Activated CD4-positive, alpha-beta T cell treated with anti-CD3 and anti-CD28 coated beads, Interleukin-2, Interleukin-4, amounts not matched to agents 100 ng/mL and 50 ng/mL, durations not matched to agents 16 hours and 8 hours (primary cell): ENCODE results near the gene PDZD7.

Experiments
- DNase-seq: peaks from one replicate; pipeline ENCODE4 v3.0.0-alpha.2; 2020; ENCODE audit warnings: low spot score

PDZD7 gene

GRCh38 chr10:101031128-101031795, at the start of gene PDZD7, which contains the start of gene SFXN3:
PDZD7 (minus strand) TSS chr10:101031129; CDS start chr10:101030219, 910 bp downstream.
SFXN3 (plus strand) TSS chr10:101031234; CDS start chr10:101034695, 3,461 bp downstream.
- DNase-seq, result peak; percentile 97

DNA sequence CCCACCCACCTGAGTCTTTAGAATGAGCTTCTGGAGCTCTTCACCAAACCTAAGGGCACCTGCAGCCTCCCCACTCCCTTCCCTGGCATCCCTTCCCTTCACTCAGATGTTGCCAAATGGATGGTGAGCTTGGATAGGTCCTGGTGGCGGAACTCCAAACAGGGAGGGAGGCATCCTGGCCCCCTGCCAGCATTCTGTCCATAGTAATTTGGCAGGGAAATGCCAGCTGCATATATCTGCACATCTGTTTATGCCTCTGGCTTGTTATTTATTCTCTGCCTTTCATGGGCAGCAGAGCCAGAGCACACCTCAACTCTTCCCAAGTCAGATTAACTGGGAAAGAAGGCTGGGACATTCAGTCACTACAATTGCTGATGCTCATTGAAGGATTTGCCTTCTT, 48.9 kb upstream of the PDZD7 start:
- no peak for DNase-seq

GRCh38 chr10:101076630-101077029, 45.7 kb upstream of the PDZD7 start:
- no peak for DNase-seq

GRCh38 chr10:101075775-101076174, 44.8 kb upstream of the PDZD7 start:
- no peak for DNase-seq

DNA sequence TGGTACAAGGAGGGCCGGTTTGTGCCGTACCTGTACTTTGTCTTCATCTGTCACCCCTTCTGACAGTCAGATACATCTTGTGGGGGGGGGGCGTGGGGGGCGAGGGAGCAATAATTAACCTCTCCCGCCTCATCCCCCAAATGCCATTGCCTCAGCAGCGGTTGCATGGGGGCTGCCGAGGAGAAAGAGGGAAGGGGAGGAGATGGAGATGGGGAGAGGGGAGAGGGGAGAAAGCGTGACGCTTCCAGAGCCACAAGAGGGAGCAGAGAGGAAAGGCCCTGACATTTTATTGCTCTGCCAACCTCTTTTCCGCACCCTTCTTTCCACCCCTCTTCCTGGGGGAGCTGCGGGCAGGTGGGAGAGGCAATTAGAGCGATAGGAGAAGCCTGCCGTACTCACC, 42.7 kb upstream of the PDZD7 start:
- no peak for DNase-seq

DNA sequence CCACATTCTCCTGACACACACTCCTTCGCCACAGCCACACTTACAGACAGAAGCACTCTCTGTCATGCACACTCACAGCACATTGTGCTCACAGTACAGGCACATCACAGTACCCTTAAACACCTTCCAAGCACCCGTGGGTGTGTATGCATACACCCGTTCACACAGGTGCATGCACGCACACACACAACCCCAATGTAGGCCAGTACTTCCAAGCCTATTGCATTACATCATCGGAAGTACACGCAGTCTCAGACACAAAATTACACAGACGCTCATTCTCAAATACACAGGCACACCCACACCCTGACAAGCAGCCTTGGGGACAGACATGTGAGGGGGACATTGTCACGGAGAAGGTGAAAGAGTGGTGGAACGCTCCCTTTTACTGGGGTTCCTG, 42.0 kb upstream of the PDZD7 start:
- DNase-seq, result no peak

DNA sequence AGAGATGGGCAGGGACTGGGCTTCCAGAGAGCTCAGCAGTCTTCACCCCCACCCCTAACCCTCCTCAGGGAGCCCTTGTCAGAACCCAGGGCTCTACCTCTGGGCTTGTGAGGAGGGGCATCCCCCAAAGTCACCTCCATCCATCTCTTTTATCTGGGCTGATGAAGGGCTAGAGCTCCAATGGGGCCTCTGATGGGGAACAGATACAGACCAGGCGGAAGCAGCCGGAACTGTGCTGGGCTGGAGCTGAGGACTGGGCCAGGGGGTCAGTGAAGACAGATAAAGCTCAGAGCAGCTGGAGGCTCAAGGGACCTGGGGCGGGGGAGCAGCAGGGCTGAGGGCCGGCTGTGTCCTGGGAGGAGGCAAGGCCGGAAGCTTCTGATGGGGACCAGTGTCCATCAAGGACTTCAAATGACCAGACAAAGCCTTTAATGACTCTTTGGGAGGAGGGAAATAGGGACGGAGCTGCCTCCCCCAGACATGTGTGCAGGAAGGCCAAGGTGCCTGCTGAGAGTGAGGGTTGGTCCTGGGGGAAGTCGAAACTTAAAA, 41.0 kb upstream of the PDZD7 start:
- DNase-seq, result no peak

DNA sequence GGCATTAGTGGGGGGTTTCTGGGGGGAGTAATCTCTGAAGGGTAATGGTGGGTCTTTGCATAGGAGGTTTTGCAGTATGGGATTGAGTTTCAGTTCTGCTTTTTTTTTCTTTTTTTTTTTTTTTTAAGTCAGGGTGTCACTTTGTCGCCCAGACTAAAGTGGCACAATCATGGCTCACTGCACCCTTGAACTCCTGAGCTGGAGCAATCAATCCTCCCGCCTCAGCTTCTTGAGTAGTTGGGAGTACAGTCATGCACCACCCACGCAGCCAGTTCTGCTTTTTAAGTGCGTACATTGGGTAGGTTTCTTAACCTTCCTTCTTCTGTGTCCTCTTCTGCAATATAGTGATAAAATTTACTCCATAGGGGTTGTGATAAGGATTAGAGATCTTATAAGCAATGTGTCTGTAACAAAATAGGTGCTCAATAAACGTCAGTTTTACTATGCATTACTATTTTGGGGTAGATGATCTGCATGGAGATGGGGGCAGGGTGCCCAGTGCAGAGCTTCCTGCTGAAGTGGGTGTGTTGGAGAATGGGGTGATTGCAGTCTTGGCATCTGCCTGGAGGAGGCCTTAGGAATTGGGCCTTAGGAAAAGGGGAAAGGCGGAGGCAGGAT, 40.4 kb upstream of the PDZD7 start:
- no peak for DNase-seq

GRCh38 chr10:101070098-101070497, 39.2 kb upstream of the PDZD7 start:
- no peak for DNase-seq

GRCh38 chr10:101069441-101069840, 38.5 kb upstream of the PDZD7 start:
- no peak for DNase-seq

DNA sequence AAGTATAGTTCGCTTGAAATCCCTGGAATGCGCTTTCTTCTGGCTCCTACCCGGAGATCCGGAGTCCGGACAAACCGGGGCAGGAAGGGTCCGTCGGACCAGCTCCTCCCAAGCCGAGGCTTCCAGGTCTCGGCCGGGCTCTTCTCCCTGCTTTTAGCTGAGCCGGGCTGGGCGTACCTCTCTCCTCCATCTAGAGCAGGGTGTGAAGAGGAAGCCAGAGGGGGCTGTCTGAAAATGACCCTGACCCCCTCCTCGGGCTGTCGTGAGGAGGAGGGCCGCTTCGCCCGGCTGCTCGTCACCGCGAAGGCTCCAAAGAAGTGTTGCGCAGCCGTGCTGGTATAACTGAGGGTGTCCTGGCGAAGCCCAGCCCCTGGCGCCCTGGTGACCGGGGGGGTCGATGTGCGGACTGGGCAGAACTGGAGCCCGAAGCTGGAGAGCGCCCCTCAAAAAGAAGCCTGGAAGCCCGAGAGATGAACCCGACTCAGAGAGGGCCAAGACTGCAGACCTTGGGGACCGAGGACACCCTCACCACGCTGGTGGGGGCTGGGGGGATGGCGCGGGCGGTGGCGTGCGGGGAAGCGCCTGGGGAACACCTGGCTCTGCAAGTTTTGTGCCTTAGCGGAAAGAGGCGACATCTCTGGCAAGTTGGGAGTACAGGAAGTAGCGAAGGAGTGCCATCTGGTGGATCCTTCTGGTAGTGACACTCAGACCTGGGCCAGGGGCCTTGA, 36.6 kb upstream of the PDZD7 start:
- DNase-seq, result peak; percentile 86

GRCh38 chr10:101066896-101067355, 36.0 kb upstream of the PDZD7 start:
- DNase-seq, result no peak

DNA sequence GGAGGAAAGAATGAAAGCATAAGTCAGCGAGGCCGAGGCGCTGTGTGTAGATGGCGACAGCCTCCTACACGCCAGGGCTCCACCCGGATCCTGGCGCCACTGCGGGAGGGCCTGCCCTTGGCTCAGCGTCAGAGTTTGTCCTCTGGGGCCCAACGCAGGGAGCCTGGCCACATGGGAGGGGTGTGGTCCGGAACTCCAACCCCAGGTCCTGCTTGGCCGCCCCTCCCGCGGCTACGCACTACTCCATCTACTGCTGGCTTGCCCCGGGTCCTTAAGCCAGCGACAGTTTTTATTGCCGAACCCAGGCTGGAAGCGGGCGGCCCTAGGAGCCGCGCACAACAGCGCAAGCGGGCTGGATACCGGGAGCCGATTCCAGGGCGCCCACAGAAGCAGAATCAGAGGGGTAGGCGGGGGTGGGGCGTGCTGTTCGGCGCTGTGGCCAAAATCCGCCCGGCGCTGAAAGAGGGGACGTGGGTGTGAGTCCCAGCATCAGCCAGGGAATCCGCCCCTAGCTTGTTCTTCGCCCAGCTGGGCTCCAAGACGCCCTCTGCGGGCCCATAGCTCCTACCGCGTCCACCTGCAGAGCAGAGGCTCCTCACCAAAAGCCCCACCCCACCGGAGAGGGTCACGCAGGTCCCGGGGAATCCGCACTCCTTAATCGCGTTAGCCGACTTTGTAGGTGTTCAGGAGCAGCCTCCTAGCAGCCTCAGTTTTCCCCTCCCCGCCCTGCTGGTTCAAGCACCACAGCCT, 35.4 kb upstream of the PDZD7 start:
- peak; percentile 40 for DNase-seq

DNA sequence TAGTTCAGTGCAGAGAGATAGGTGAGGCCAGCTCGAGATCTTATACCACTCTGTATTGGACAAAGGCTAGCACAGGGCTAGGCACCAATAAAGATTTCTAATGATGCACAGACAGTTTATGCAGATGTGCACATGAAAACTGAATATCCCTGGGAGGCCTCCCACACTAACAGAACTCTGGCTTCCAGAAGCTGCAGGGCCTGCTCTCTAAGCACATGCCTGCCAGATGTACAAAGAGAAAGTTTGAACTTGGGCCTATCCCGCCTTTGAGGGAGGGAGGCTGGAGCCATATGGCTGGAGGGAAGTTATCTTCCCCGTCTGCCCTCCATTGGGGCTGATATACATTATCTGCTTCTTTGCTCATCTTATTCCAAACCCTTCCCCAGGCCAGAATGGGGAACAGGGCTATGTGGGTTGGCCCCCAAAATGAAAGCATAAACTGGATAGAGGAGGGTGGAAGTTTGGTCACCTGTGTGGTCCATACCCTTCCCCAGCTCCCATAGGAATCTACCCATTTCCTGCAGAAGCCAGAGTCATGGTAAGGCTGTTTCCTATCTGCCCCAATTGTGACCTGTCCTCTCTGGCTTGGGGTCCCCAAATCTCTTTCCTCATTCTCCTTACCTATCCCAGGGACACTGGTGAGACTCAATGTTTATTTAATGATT, 34.7 kb upstream of the PDZD7 start:
- DNase-seq, result no peak

DNA sequence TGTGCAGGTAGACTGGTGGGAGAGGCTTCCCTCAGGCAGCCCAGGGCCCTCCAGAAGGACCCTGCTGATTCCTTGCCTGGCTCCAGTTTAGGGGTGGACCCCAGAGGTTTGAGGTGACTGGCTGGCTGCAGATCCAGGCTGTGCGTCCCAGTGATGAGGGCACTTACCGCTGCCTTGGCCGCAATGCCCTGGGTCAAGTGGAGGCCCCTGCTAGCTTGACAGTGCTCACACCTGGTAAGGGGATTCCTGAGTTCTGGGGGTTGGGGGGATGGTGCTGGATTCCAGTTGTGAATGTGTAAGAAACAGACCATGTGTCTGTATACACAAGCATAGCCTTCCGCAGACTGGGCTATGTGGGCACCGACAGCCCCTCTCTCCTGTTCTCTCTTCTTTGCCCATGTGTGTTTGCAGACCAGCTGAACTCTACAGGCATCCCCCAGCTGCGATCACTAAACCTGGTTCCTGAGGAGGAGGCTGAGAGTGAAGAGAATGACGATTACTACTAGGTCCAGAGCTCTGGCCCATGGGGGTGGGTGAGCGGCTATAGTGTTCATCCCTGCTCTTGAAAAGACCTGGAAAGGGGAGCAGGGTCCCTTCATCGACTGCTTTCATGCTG, 33.6 kb upstream of the PDZD7 start:
- DNase-seq, result no peak

- no peak for DNase-seq
Observed at GRCh38 chr10:101063548-101064414, 32.9 kb upstream of the PDZD7 start.

- no peak for DNase-seq
Observed at GRCh38 chr10:101063050-101063525, 32.2 kb upstream of the PDZD7 start.

GRCh38 chr10:101062232-101063049, 31.5 kb upstream of the PDZD7 start:
- peak; percentile 58 for DNase-seq

DNA sequence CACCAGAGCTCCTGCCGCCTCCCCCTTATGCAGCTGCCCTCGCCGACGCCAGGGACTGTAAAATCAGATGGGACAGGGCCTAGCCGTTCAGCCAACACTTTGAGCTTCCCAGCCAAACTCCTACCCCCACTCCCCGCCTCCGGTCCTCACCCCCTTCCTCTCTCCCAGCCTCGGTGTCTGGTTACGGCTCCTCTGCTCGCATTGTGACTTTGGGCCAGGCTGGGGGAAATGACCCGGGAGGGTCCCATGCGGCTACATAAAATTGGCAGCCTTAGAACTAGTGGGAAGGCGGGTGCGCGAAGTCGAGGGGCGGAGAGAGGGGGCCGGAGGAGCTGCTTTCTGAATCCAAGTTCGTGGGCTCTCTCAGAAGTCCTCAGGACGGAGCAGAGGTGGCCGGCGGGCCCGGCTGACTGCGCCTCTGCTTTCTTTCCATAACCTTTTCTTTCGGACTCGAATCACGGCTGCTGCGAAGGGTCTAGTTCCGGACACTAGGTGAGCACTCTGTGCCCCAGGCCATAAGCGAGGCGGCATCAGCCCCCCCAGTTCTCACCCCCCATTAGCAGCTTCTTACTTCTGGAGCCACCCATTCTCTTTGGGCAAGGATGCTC, 30.8 kb upstream of the PDZD7 start, which contains the start of gene KAZALD1:
Gene KAZALD1 (plus strand): TSS at position 366 of the 608 bp plus-strand sequence. CDS start 604 bp downstream, outside the sequence.
- no peak for DNase-seq
